Erythroblast (primary cell): ENCODE results near the gene APOA5.

Experiments
- GATA1 ChIP-seq: IDR thresholded peaks from 2 replicates; pipeline ENCODE4 v1.6.1; 2011; ENCODE audit warnings: low read depth, mild to moderate bottlenecking, control low read depth, low read length, moderate library complexity
- POLR2A ChIP-seq: IDR thresholded peaks from 2 replicates; pipeline ENCODE4 v1.6.1; 2011; ENCODE audit warnings: mild to moderate bottlenecking, low read length

GRCh38 chr11:116798368-116798767, 6.7 kb upstream of the APOA5 start:
- TF ChIP-seq POLR2A (no peak), GATA1 (no peak)
